ENCODE data around the gene C14orf180.

DNA sequence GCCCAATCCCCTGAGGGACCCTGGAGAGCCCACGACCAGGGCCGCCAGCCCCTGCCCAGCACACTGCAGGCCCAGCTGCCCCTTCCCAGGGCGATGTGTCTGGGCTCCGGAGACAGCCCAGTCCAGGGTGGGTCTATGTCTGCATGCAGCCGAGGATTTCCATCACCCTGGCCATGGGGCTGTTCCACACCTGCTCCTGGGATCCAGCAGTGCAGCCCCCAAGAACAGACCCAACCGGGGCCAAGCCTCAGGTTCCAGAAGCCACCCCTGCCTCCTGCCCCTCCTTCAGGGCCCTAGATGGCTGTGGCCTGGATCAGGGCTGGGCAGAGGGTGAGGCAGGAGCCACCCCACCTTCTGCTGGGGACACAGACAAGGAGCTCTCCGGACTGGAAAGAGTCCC is 11.5 kb downstream of the C14orf180 start:
- TF ChIP-seq GATA2 (IDR thresholded peaks at IDR 0.05; ENCODE audit: low read depth, low read length) (no peak), GATA3 (IDR thresholded peaks at IDR 0.05; ENCODE audit: low read depth, low read length) (no peak)

Measured in SH-SY5Y (cell line).